ENCODE results near the gene DNASE2. TPM values are rescaled to one million over a fixed set of nuclear protein-coding genes. Genes with fewer than 3 reads are reported as not detected.

DNASE2 gene
- total and polyA plus RNA-seq, 11 donors: 11.7 to 41.1 (median 23.3) TPM

GRCh38 chr19:12913851-12914690, 32.8 kb upstream of the DNASE2 start:
- Histone ChIP-seq H3K27me3 (no peaks in the 10 kb centered on the region), H3K36me3 (no peaks in the 10 kb centered on the region), H3K9me3 (no peaks in the 10 kb centered on the region), H3K4me1 (peaks cover 3 to 29% (median 21%) of the 10 kb centered on the region in 12 donors), H3K27ac (peak overlapping the region in 11 of 12 donors; percentile 43 to 84 (median 66)), H3K4me3 (no peak overlapping the region)
- DNase-seq (no peak), ATAC-seq (peak; percentile 4 to 25 (median 16))
- TF ChIP-seq CTCF (IDR thresholded peaks at IDR 0.05): no peak
- TF ChIP-seq POLR2A (IDR thresholded peaks at IDR 0.05): no peak
- intact Hi-C loops (cut with DNase I): no loop called here
- WGBS, 4 donors: 47 to 51% (median 48%) methylated on average over 11 to 12 of the region's 12 CpGs

- peak; percentile 73 to 85 (median 79) for DNase-seq
- H3K27ac ChIP-seq: peak overlapping the region; percentile 34 to 84 (median 65)
Measured at GRCh38 chr19:12913011-12913561, 31.8 kb upstream of the DNASE2 start.

GRCh38 chr19:12912571-12912970, 31.3 kb upstream of the DNASE2 start:
- intact Hi-C loops (cut with DNase I): no loop called here
- DNase-seq (no peak), ATAC-seq (no peak)
- no peak for TF ChIP-seq CTCF (IDR thresholded peaks at IDR 0.05)
- TF ChIP-seq POLR2A (IDR thresholded peaks at IDR 0.05): no peak
- Histone ChIP-seq H3K4me1 (peaks cover 0 to 25% (median 19%) of the 10 kb centered on the region in 12 donors), H3K4me3 (peak overlapping the region in 8 of 12 donors; percentile 6 to 44 (median 26)), H3K27me3 (no peaks in the 10 kb centered on the region), H3K36me3 (no peaks in the 10 kb centered on the region), H3K27ac (peak overlapping the region in 11 of 12 donors; percentile 34 to 84 (median 64)), H3K9me3 (no peaks in the 10 kb centered on the region)
- 33 to 47% (median 41%) methylated on average over 4 of the region's 4 CpGs for WGBS, 4 donors

More at GRCh38 chr19:12913011-12913561, 31.8 kb upstream of the DNASE2 start:
- no peaks in the 10 kb centered on the region for H3K9me3 ChIP-seq
- intact Hi-C loops (cut with DNase I): no loop called here
- H3K4me3 ChIP-seq: peak overlapping the region in 9 of 12 donors; percentile 6 to 44 (median 24)
- no peaks in the 10 kb centered on the region for H3K36me3 ChIP-seq
- 1 to 5% (median 3%) methylated on average over 15 to 22 of the region's 22 CpGs for WGBS, 4 donors
- TF ChIP-seq POLR2A (IDR thresholded peaks at IDR 0.05) (no peak), CTCF (IDR thresholded peaks at IDR 0.05) (no peak)
- no peaks in the 10 kb centered on the region for H3K27me3 ChIP-seq
- peaks cover 0 to 25% (median 19%) of the 10 kb centered on the region in 12 donors for H3K4me1 ChIP-seq
- peak; percentile 77 to 92 (median 85) for ATAC-seq

- peak in 1 of 4 donors; percentile 48 for ATAC-seq
- Histone ChIP-seq H3K4me3 (no peak overlapping the region), H3K27me3 (no peaks in the 10 kb centered on the region), H3K4me1 (peaks cover 0 to 1% (median under 1%) of the 10 kb centered on the region in 12 donors), H3K36me3 (no peaks in the 10 kb centered on the region), H3K9me3 (no peaks in the 10 kb centered on the region), H3K27ac (no peak overlapping the region)
- DNase-seq: no peak
- no peak for TF ChIP-seq POLR2A (IDR thresholded peaks at IDR 0.05)
- TF ChIP-seq CTCF (IDR thresholded peaks at IDR 0.05): no peak
- intact Hi-C loops (cut with DNase I): no loop called here
- 89 to 94% (median 92%) methylated on average over 9 of the region's 9 CpGs for WGBS, 4 donors
Measured at GRCh38 chr19:12907166-12907565, 25.9 kb upstream of the DNASE2 start.

All from heart left ventricle (tissue), 16 donors.